K562 (cell line): ENCODE results near the gene ATP5PB. TPM values are rescaled to one million over a fixed set of nuclear protein-coding genes. Genes with fewer than 3 reads are reported as not detected.

ENCODE experiments used
- ATAC-seq: fragments of 200-7000 bp; cut with Tn5 transposase; 3 replicates; pipeline ENCODE4 v1.9.1; 2020; ENCODE audit warnings: moderate library complexity
- BruUV-seq: library from RNA; stranded (reverse); fragments of 400-500 nt; replicated peaks from 2 replicates; lab custom pipeline; 2021; lab: Mats Ljungman, UMichigan
- CTCF ChIA-PET: fragments of 300-600 bp; formaldehyde crosslinking; extraction: SDS; loops from one replicate; lab custom pipeline; 2021; ENCODE audit warnings: low intra/inter-chr PET ratio; lab: Yijun Ruan, JAX
- POLR2A ChIA-PET: fragments of 300-600, 350-650 bp; sonication (Branson Sonifier 250); formaldehyde crosslinking; extraction: SDS; loops from one replicate; lab custom pipeline; 2021; ENCODE audit warnings: antibody characterized with exemption, inconsistent platforms; lab: Yijun Ruan, JAX
- DNase-seq, 4 experiments: peaks; one replicate each; pipeline versions ENCODE4 v3.0.0 to v3.0.0-alpha.2; 2011 to 2018; ENCODE audit warnings: low spot score in 3 of 4, mixed read lengths in 3 of 4; ENCODE audit errors: extremely low read depth in 1 of 4
- FAIRE-seq: peaks from 2 replicates; lab custom pipeline; 2011; peaks lifted over from hg19 to GRCh38; lab: Jason Lieb, UNC
- H2AFZ ChIP-seq: 2 replicates; pipeline ENCODE4 v1.6.0; 2011; ENCODE audit warnings: low read depth, low read length, control low read depth, inconsistent platforms
- H3K27ac ChIP-seq: fragments of 200-600 bp; 3 replicates; pipeline ENCODE4 v1.8.0; 2011; ENCODE audit warnings: low read depth, mild to moderate bottlenecking, control low read depth, inconsistent platforms, low read length, moderate library complexity, mixed read lengths; ENCODE audit errors: extremely low read depth
- H3K27me3 ChIP-seq, 2 experiments: fragments of 300-600 bp in 1 of 2; 2 replicates in 1 of 2; 3 replicates in 1 of 2; pipeline versions ENCODE4 v1.6.0 to v1.8.0; 2011; ENCODE audit warnings: inconsistent platforms in 2 of 2, low read length in 2 of 2, mild to moderate bottlenecking in 1 of 2, mixed read lengths in 1 of 2, moderate library complexity in 1 of 2; ENCODE audit not compliant: control insufficient read depth in 2 of 2, insufficient read depth in 2 of 2
- H3K36me3 ChIP-seq: fragments of 300-600 bp; 3 replicates; pipeline ENCODE4 v1.8.0; 2011; ENCODE audit warnings: mild to moderate bottlenecking, low read length, inconsistent platforms; ENCODE audit not compliant: control insufficient read depth, insufficient read depth
- H3K4me1 ChIP-seq, 2 experiments: fragments of 200-600 bp in 1 of 2; replicated peaks in 1 of 2; 2 replicates in 1 of 2; 3 replicates in 1 of 2; pipeline versions ENCODE4 v1.5.1 to v1.8.0; 2011; ENCODE audit warnings: inconsistent platforms in 2 of 2, low read length in 2 of 2, mild to moderate bottlenecking in 1 of 2, mixed read lengths in 1 of 2, moderate library complexity in 1 of 2; ENCODE audit not compliant: control insufficient read depth in 2 of 2, insufficient read depth in 2 of 2
- H3K4me2 ChIP-seq: 2 replicates; pipeline ENCODE4 v1.6.1; 2011; ENCODE audit warnings: low read length, control low read depth, inconsistent platforms, mixed read lengths; ENCODE audit not compliant: insufficient read depth
- H3K4me3 ChIP-seq: fragments of 200-600 bp; sonication (generic), shearing (Covaris generic); 2 replicates; pipeline ENCODE4 v1.5.1; 2016; ENCODE audit warnings: control low read depth, inconsistent platforms
- H3K79me2 ChIP-seq: fragments of 200-600 bp; 3 replicates; pipeline ENCODE4 v1.8.0; 2011; ENCODE audit warnings: low read length, inconsistent platforms; ENCODE audit not compliant: control insufficient read depth, insufficient read depth
- H3K9ac ChIP-seq, 2 experiments: 2 replicates each; pipeline versions ENCODE4 v1.6.0 to v1.6.1; 2011; ENCODE audit warnings: low read depth in 2 of 2, low read length in 2 of 2, control low read depth in 1 of 2, inconsistent platforms in 1 of 2, mild to moderate bottlenecking in 1 of 2, mixed read lengths in 1 of 2; ENCODE audit not compliant: insufficient read depth in 1 of 2
- H3K9me1 ChIP-seq: one replicate; pipeline ENCODE4 v1.6.0; 2011; ENCODE audit warnings: inconsistent platforms, mild to moderate bottlenecking, low read length, moderate library complexity; ENCODE audit not compliant: control insufficient read depth, insufficient read depth
- H3K9me3 ChIP-seq: replicated peaks from 2 replicates; pipeline ENCODE4 v1.5.1; 2011; ENCODE audit warnings: low read depth, low read length, inconsistent platforms; ENCODE audit not compliant: control insufficient read depth, insufficient read depth
- H4K20me1 ChIP-seq: replicated peaks from 2 replicates; pipeline ENCODE4 v1.6.1; 2011; ENCODE audit warnings: low read length, inconsistent platforms, mixed read lengths; ENCODE audit not compliant: control insufficient read depth, insufficient read depth
- HNRNPL ChIP-seq: fragments of 200-400 bp; formaldehyde crosslinking; IDR thresholded peaks from 2 replicates; pipeline ENCODE4 v1.6.1; 2017; ENCODE audit warnings: low read depth, mild to moderate bottlenecking, low read length
- REST ChIP-seq, 2 experiments: fragments of 450-650 bp; formaldehyde crosslinking in 1 of 2; IDR thresholded peaks; 2 replicates each; pipeline versions ENCODE4 v1.4.0 to v1.6.1; 2014 to 2020; ENCODE audit warnings: mild to moderate bottlenecking in 2 of 2, borderline replicate concordance in 1 of 2, low read depth in 1 of 2
- SIRT6 ChIP-seq: IDR thresholded peaks from one replicate; pipeline ENCODE4 v1.6.1; 2012; ENCODE audit warnings: low read depth, mild to moderate bottlenecking, control low read depth, inconsistent platforms, low read length, moderate library complexity
- STAT5A ChIP-seq: IDR thresholded peaks from 2 replicates; pipeline ENCODE4 v1.6.1; 2012; ENCODE audit warnings: low read length, inconsistent platforms, borderline replicate concordance
- TFAP4 ChIP-seq: sonication (generic); formaldehyde crosslinking; IDR thresholded peaks from 2 replicates; pipeline ENCODE4 v1.8.0; 2022; ENCODE audit warnings: missing genetic modification reagents, mild to moderate bottlenecking, moderate library complexity, borderline replicate concordance
- VEZF1 ChIP-seq: fragments of 200-800 bp; sonication (Bioruptor generic); IDR thresholded peaks from 2 replicates; pipeline ENCODE4 v1.6.1; 2017; ENCODE audit warnings: missing genetic modification characterization, missing compliant biosample characterization
- ZNF766 ChIP-seq: fragments of 200-800 bp; sonication (Bioruptor generic); conservative IDR thresholded peaks from 2 replicates; pipeline ENCODE4 v1.6.1; 2016; ENCODE audit warnings: missing genetic modification characterization, missing compliant biosample characterization
- ZNF830 ChIP-seq: fragments of 250-450 bp; sonication (Bioruptor Pico); IDR thresholded peaks from 2 replicates; pipeline ENCODE4 v1.5.0; 2021; ENCODE audit warnings: mild to moderate bottlenecking
- WGBS: fragments of 100-300 bp; shearing (Covaris generic); methylation state at CpG from one replicate; pipeline ENCODE4 v1.1.6; 2016; ENCODE audit warnings: low coverage, mixed read lengths; ENCODE audit not compliant: insufficient coverage; ENCODE audit errors: missing lambda C conversion rate; 5-methylcytosine and 5-hydroxymethylcytosine counted together
- in situ Hi-C: fragments of 300-500 bp; cut with MboI; formaldehyde crosslinking; loops from 4 replicates; pipeline ENCODE4 v1.15.0; 2018; ENCODE audit warnings: inconsistent platforms, mixed read lengths
- intact Hi-C: fragments of 100-400 bp; cut with micrococcal nuclease; formaldehyde crosslinking; loops from 2 replicates; pipeline ENCODE4 v1.14.2; 2022
- polyA plus RNA-seq, 8 experiments: library from polyadenylated mRNA; depleted of rRNA in 4 of 8; stranded (reverse) in 5 of 8; unstranded in 3 of 8; fragments of >200 nt; fragmentation: Nextera tagmentation in 2 of 8; fragmentation: Illumina TruSeq in 1 of 8; extraction: Ambion mirVana in 2 of 8; extraction: Trizol in 1 of 8; gene quantifications; 2 replicates each; pipeline versions ENCODE4 v1.2.1 to v1.2.3, GENCODE V29; 2011 to 2014; ENCODE audit warnings: inconsistent platforms in 1 of 8, missing spikeins in 1 of 8
- total RNA-seq, 7 experiments: library from RNA; depleted of rRNA in 6 of 7; stranded (reverse); fragments of >200 nt in 6 of 7; fragmentation: Illumina TruSeq in 2 of 7; extraction: Trizol in 2 of 7; gene quantifications; 2 replicates each; pipeline versions ENCODE4 v1.2.1 to v1.2.3, GENCODE V29; 2011 to 2021; ENCODE audit warnings: low replicate concordance in 1 of 7

ATP5PB gene
- total and polyA plus RNA-seq, 9 of the 15 experiments (the other 6 are each of a cell fraction or from before 2014, with no cell fraction given), result 651 to 2,735 (median 1,061) TPM

- BruUV-seq, result no TSS peak
- 22% methylated on average over 8 of the region's 8 CpGs for WGBS
- peak; percentile 88 for FAIRE-seq
- peaks cover 0 to 7% of the 10 kb centered on the region in 2 experiments; a peak in 3 of 5 replicates for H3K4me1 ChIP-seq
- ATAC-seq, result peak; percentile 98
- no peaks in the 10 kb centered on the region for H4K20me1 ChIP-seq
- in situ Hi-C loops (loop anchor here (5.0 to 25.0 kb wide), 2 partner anchors 276 to 856 kb away; partner anchors contain the start of gene DDX20), intact Hi-C loops (loop anchor here (1.0 to 5.0 kb wide), 3 partner anchors 175 to 886 kb away; no protein-coding TSS in a partner anchor)
- H3K9me3 ChIP-seq, result no peaks in the 10 kb centered on the region
- H3K36me3 ChIP-seq, result no peaks in the 10 kb centered on the region
- ChIA-PET POLR2A (interaction anchor here (0.6 to 1.4 kb wide), 4 partner anchors 16 to 352 kb away, joined by 3 to 4 read pairs (median 3); no protein-coding TSS in a partner anchor), CTCF (interaction anchor here (0.6 to 3.5 kb wide), 17 partner anchors 26 to 885 kb away, joined by 3 to 39 read pairs (median 4); partner anchors contain the start of gene DDX20)
- no peak overlapping the region for H3K4me2 ChIP-seq
- H3K27me3 ChIP-seq, result peaks cover 1 to 13% of the 10 kb centered on the region in 2 experiments; a peak in 4 of 5 replicates
- H3K9me1 ChIP-seq, result no peaks in the 10 kb centered on the region
- DNase-seq, result peak; percentile 67 to 82 (median 76)
- no peaks in the 10 kb centered on the region for H3K79me2 ChIP-seq
- no peak overlapping the region for H3K9ac ChIP-seq
- no peak overlapping the region for H3K4me3 ChIP-seq
- no peak overlapping the region for H3K27ac ChIP-seq
- H2AFZ ChIP-seq, result peak overlapping the region; percentile 21; the same call in 1 of the 2 replicates
- TF ChIP-seq REST (IDR thresholded peaks at IDR 0.05; ENCODE audit: borderline replicate concordance) (peak; percentile 91), REST (CRISPR knock-in tag; IDR thresholded peaks at IDR 0.05; ENCODE audit: low read depth) (no peak), ZNF766 (CRISPR knock-in tag) (no peak), STAT5A (no peak), VEZF1 (CRISPR knock-in tag) (peak; percentile 24; the same call in 1 of the 2 replicates), HNRNPL (0 out of 2 replicates have a peak, but pooled peaks have one; percentile 46), TFAP4 (CRISPR knock-in tag) (peak; percentile 77), ZNF830 (CRISPR knock-in tag) (no peak), SIRT6 (no peak)
Observed at GRCh38 chr1:111481387-111482221, 32.3 kb downstream of the ATP5PB start.
